RWPE2 (cell line): ENCODE results near the gene KCNAB1.

Experiments used
- ATAC-seq: fragments of 200-7000 bp; cut with Tn5 transposase; 3 replicates; pipeline ENCODE4 v1.9.1; 2021; ENCODE audit warnings: low read depth
- DNase-seq: peaks from one replicate; pipeline ENCODE4 v3.0.0-alpha.2; 2020; ENCODE audit warnings: low spot score
- H3K27ac ChIP-seq: fragments of 450-650 bp; 2 replicates; pipeline ENCODE4 v1.5.1; 2017; ENCODE audit warnings: mild to moderate bottlenecking; ENCODE audit not compliant: poor library complexity, severe bottlenecking
- H3K27me3 ChIP-seq: fragments of 250-450 bp; sonication (Bioruptor Pico); 2 replicates; pipeline ENCODE4 v1.5.1; 2021; ENCODE audit warnings: mild to moderate bottlenecking, moderate library complexity; ENCODE audit not compliant: insufficient read depth, poor library complexity, severe bottlenecking
- H3K36me3 ChIP-seq: fragments of 250-450 bp; sonication (Bioruptor Pico); 2 replicates; pipeline ENCODE4 v1.5.1; 2020; ENCODE audit warnings: low read depth, mild to moderate bottlenecking, moderate library complexity
- H3K4me1 ChIP-seq: fragments of 250-450 bp; sonication (Bioruptor Pico); 2 replicates; pipeline ENCODE4 v1.5.1; 2021; ENCODE audit warnings: mild to moderate bottlenecking, moderate library complexity; ENCODE audit not compliant: insufficient read depth, poor library complexity, severe bottlenecking
- H3K4me3 ChIP-seq: fragments of 250-450 bp; sonication (Bioruptor Pico); 2 replicates; pipeline ENCODE4 v1.5.1; 2021; ENCODE audit warnings: mild to moderate bottlenecking, moderate library complexity; ENCODE audit not compliant: severe bottlenecking
- H3K9me3 ChIP-seq: fragments of 250-450 bp; sonication (Bioruptor Pico); 2 replicates; pipeline ENCODE4 v1.5.1; 2021; ENCODE audit warnings: mild to moderate bottlenecking, moderate library complexity; ENCODE audit not compliant: severe bottlenecking
- TF ChIP-seq, protein P1 (sequence below): fragments of 450-650 bp; IDR thresholded peaks from one replicate; pipeline ENCODE4 v1.5.1; 2017; ENCODE audit warnings: mild to moderate bottlenecking, moderate library complexity; ENCODE audit not compliant: poor library complexity, severe bottlenecking

The KCNAB1 gene

GRCh38 chr3:156383441-156384025 lies 263.2 kb downstream of the KCNAB1 start:
- Histone ChIP-seq H3K36me3 (no peaks in the 10 kb centered on the region), H3K4me1 (no peaks in the 10 kb centered on the region), H3K4me3 (no peak overlapping the region), H3K27me3 (peaks cover 11% of the 10 kb centered on the region), H3K27ac (no peak overlapping the region), H3K9me3 (no peaks in the 10 kb centered on the region)
- DNase-seq (no peak), ATAC-seq (no peak)
- TF ChIP-seq, protein P1, sequence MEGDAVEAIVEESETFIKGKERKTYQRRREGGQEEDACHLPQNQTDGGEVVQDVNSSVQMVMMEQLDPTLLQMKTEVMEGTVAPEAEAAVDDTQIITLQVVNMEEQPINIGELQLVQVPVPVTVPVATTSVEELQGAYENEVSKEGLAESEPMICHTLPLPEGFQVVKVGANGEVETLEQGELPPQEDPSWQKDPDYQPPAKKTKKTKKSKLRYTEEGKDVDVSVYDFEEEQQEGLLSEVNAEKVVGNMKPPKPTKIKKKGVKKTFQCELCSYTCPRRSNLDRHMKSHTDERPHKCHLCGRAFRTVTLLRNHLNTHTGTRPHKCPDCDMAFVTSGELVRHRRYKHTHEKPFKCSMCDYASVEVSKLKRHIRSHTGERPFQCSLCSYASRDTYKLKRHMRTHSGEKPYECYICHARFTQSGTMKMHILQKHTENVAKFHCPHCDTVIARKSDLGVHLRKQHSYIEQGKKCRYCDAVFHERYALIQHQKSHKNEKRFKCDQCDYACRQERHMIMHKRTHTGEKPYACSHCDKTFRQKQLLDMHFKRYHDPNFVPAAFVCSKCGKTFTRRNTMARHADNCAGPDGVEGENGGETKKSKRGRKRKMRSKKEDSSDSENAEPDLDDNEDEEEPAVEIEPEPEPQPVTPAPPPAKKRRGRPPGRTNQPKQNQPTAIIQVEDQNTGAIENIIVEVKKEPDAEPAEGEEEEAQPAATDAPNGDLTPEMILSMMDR: no peak

- H3K27ac ChIP-seq: no peak overlapping the region
- H3K4me1 ChIP-seq: no peaks in the 10 kb centered on the region
- ATAC-seq (no peak), DNase-seq (no peak)
- TF ChIP-seq, protein P1: no peak
- H3K27me3 ChIP-seq: peaks cover 14% of the 10 kb centered on the region
- no peak overlapping the region for H3K4me3 ChIP-seq
- no peaks in the 10 kb centered on the region for H3K9me3 ChIP-seq
- no peaks in the 10 kb centered on the region for H3K36me3 ChIP-seq
These were observed 268.4 kb downstream of the KCNAB1 start for GRCh38 chr3:156388497-156389448.

DNA sequence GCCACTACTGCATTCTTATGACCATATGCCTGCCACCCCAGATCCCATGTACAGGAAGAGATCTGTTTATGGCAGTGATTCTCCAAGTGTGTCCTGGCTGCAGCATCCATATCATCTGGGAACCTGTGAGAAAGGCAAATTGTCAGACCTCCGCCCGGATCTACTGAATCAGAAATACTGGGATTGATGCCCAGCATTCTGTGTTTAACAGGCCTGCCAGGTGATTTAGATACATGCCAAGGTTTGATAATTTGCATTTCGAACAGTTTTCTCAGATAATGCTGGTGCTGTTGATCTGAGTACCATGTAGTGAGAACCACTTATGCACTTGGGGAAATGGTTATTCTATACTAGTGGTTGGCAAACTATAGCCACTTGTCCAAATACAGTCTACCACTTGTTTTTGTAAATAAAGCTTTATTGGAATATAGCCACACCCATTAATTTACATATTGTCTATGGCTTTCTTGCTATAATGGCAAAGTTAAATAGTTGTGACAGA lies 269.1 kb downstream of the KCNAB1 start:
- ATAC-seq: no peak
- TF ChIP-seq, protein P1: no peak
- Histone ChIP-seq H3K4me3 (no peak overlapping the region), H3K27ac (no peak overlapping the region), H3K4me1 (no peaks in the 10 kb centered on the region), H3K27me3 (peaks cover 8% of the 10 kb centered on the region), H3K36me3 (no peaks in the 10 kb centered on the region), H3K9me3 (no peaks in the 10 kb centered on the region)
- DNase-seq: no peak

- H3K9me3 ChIP-seq: no peaks in the 10 kb centered on the region
- H3K4me3 ChIP-seq: no peak overlapping the region
- no peaks in the 10 kb centered on the region for H3K4me1 ChIP-seq
- no peak for ATAC-seq
- TF ChIP-seq, protein P1: no peak
- no peak for DNase-seq
- no peaks in the 10 kb centered on the region for H3K36me3 ChIP-seq
- peaks cover 3% of the 10 kb centered on the region for H3K27me3 ChIP-seq
- no peak overlapping the region for H3K27ac ChIP-seq
These were observed 270.5 kb downstream of the KCNAB1 start for GRCh38 chr3:156390846-156391245.
